ENCODE data around the gene ARHGAP24. TPM values are rescaled to one million over a fixed set of nuclear protein-coding genes. Genes with fewer than 3 reads are reported as not detected.

The ARHGAP24 gene
- total RNA-seq, 1 experiment from 2014 or later: 1.3 TPM

DNA sequence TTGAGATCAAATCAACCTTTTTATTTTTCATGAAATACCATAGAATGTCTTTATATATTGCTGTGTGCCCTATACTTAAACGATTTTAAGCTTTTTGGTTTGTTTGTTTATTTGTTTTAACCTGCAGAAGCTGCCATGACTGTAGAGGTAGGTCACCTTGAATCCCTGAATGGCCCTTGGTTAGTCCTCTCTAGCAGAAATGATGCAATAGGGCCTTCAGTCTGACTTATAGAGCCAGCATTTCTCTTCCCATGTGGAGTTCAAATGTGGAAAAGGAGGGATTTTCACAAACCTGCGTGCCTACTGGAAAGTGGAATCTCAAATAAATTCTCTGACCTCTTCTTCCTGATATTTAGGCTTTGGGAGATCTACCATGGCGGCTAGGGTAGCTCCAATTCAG, 557.0 kb downstream of the ARHGAP24 start:
- Histone ChIP-seq H3K9ac (ENCODE audit: low read length) (no peak overlapping the region), H3K36me3 (ENCODE audit: control insufficient read depth in 1 of 2, insufficient read depth in 2 of 2, low read length in 2 of 2) (no peaks in the 10 kb centered on the region), H3K4me1 (ENCODE audit: control insufficient read depth in 1 of 2, insufficient read depth in 2 of 2, low read length in 2 of 2) (peaks cover 0 to 3% of the 10 kb centered on the region in 2 experiments; a peak in 1 of 4 replicates), H4K20me1 (ENCODE audit: insufficient read depth) (no peaks in the 10 kb centered on the region), H3K9me3 (ENCODE audit: control insufficient read depth in 1 of 2, insufficient read depth in 1 of 2, low read depth in 1 of 2, low read length in 2 of 2) (no peaks in the 10 kb centered on the region), H3K27ac (ENCODE audit: low read depth, low read length) (no peak overlapping the region), H3K4me2 (ENCODE audit: low read length) (no peak overlapping the region), H2AFZ (ENCODE audit: low read depth, low read length, poor library complexity, severe bottlenecking) (no peak overlapping the region), H3K79me2 (ENCODE audit: insufficient read depth, low read length) (no peaks in the 10 kb centered on the region), H3K4me3 (replicated peaks in 1 of 2; ENCODE audit: low read depth in 1 of 2, low read length in 2 of 2) (no peak overlapping the region), H3K27me3 (ENCODE audit: insufficient read depth, low read length) (no peaks in the 10 kb centered on the region), H3K9me2 (ENCODE audit: insufficient read depth) (no peaks in the 10 kb centered on the region)
- ChIA-PET RAD21 (ENCODE audit: low non-redundant PET in 1 of 2, low total read pairs in 2 of 2, uncharacterized antibody in 2 of 2, unreplicated experiment in 2 of 2) (no interaction called here), POLR2A (no interaction called here), CTCF (no interaction called here)
- intact Hi-C loops (cut with micrococcal nuclease): no loop called here
- no TSS peak for BruUV-seq (replicated peaks)
- TF ChIP-seq SP1 (IDR thresholded peaks at IDR 0.05; ENCODE audit: low read depth) (no peak), ZFX (IDR thresholded peaks at IDR 0.05) (no peak), ZNF274 (IDR thresholded peaks at IDR 0.05; ENCODE audit: low read depth, low read length) (no peak), SRF (IDR thresholded peaks at IDR 0.05; ENCODE audit: low read depth) (no peak)
- ATAC-seq (no peak), DNase-seq (ENCODE audit: low read depth, low spot score) (no peak)

DNA sequence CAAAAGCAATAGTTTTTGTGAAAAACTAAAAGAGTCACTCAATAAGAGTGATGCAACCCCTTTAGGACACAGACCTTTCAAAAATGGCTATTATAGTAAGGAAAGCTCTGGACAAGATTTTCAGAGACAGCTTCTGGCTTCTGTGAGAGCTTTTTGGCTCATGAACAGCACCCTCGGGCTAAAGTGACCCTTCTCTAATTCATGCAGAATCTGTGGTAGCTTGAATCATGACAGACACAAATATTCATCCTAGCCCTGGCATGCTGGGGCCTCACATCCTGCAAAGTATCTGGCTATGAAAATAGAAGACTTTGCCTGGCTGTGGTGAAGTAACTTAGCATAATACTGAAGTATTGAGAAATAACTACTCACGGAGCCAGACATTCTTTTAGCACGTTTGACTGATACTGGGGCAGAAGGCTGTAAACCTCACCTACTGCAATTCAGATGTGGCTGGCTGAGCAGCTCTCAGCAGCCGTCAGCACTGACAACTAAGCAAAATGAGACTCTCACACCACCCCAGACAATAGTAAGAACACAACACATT, 557.6 kb downstream of the ARHGAP24 start:
- Histone ChIP-seq H3K36me3 (ENCODE audit: control insufficient read depth in 1 of 2, insufficient read depth in 2 of 2, low read length in 2 of 2) (no peaks in the 10 kb centered on the region), H2AFZ (ENCODE audit: low read depth, low read length, poor library complexity, severe bottlenecking) (no peak overlapping the region), H3K4me2 (ENCODE audit: low read length) (no peak overlapping the region), H3K9ac (ENCODE audit: low read length) (no peak overlapping the region), H3K27ac (ENCODE audit: low read depth, low read length) (no peak overlapping the region), H3K27me3 (ENCODE audit: insufficient read depth, low read length) (no peaks in the 10 kb centered on the region), H4K20me1 (ENCODE audit: insufficient read depth) (no peaks in the 10 kb centered on the region), H3K9me2 (ENCODE audit: insufficient read depth) (no peaks in the 10 kb centered on the region), H3K4me1 (ENCODE audit: control insufficient read depth in 1 of 2, insufficient read depth in 2 of 2, low read length in 2 of 2) (peaks cover 0 to 3% of the 10 kb centered on the region in 2 experiments; a peak in 1 of 4 replicates), H3K4me3 (replicated peaks in 1 of 2; ENCODE audit: low read depth in 1 of 2, low read length in 2 of 2) (no peak overlapping the region), H3K79me2 (ENCODE audit: insufficient read depth, low read length) (no peaks in the 10 kb centered on the region), H3K9me3 (ENCODE audit: control insufficient read depth in 1 of 2, insufficient read depth in 1 of 2, low read depth in 1 of 2, low read length in 2 of 2) (no peaks in the 10 kb centered on the region)
- no peak for TF ChIP-seq FOSL1 (IDR thresholded peaks at IDR 0.05; ENCODE audit: low read depth)
- no peak for TF ChIP-seq ELF1 (IDR thresholded peaks at IDR 0.05; ENCODE audit: borderline replicate concordance, low read depth)
- TF ChIP-seq RAD21 (IDR thresholded peaks at IDR 0.05; ENCODE audit: low read depth): no peak
- TF ChIP-seq, protein P1, sequence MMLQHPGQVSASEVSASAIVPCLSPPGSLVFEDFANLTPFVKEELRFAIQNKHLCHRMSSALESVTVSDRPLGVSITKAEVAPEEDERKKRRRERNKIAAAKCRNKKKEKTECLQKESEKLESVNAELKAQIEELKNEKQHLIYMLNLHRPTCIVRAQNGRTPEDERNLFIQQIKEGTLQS (IDR thresholded peaks at IDR 0.05): no peak
- TF ChIP-seq ZFX (IDR thresholded peaks at IDR 0.05): no peak
- no peak for TF ChIP-seq JUND (IDR thresholded peaks at IDR 0.05)
- TF ChIP-seq ZNF274 (IDR thresholded peaks at IDR 0.05; ENCODE audit: low read depth, low read length): no peak
- TF ChIP-seq TCF7L2 (IDR thresholded peaks at IDR 0.05; ENCODE audit: borderline replicate concordance, extremely low read depth, insufficient read depth, insufficient read length): no peak
- no peak for TF ChIP-seq CBX3 (IDR thresholded peaks at IDR 0.05; ENCODE audit: low read depth)
- no peak for TF ChIP-seq YY1 (IDR thresholded peaks at IDR 0.05; ENCODE audit: extremely low read depth, insufficient replicate concordance, low read depth, low read length)
- TF ChIP-seq, protein P2, sequence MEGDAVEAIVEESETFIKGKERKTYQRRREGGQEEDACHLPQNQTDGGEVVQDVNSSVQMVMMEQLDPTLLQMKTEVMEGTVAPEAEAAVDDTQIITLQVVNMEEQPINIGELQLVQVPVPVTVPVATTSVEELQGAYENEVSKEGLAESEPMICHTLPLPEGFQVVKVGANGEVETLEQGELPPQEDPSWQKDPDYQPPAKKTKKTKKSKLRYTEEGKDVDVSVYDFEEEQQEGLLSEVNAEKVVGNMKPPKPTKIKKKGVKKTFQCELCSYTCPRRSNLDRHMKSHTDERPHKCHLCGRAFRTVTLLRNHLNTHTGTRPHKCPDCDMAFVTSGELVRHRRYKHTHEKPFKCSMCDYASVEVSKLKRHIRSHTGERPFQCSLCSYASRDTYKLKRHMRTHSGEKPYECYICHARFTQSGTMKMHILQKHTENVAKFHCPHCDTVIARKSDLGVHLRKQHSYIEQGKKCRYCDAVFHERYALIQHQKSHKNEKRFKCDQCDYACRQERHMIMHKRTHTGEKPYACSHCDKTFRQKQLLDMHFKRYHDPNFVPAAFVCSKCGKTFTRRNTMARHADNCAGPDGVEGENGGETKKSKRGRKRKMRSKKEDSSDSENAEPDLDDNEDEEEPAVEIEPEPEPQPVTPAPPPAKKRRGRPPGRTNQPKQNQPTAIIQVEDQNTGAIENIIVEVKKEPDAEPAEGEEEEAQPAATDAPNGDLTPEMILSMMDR (IDR thresholded peaks at IDR 0.05 in 2 of 3, conservative IDR thresholded peaks at IDR 0.05 in 1 of 3; ENCODE audit: borderline replicate concordance in 1 of 3, insufficient read depth in 1 of 3, low read depth in 2 of 3, low read length in 2 of 3): no peak
- TF ChIP-seq SP1 (IDR thresholded peaks at IDR 0.05; ENCODE audit: low read depth): no peak
- no peak for TF ChIP-seq CEBPB (IDR thresholded peaks at IDR 0.05; ENCODE audit: low read depth)
- no peak for TF ChIP-seq POLR2AphosphoS5 (IDR thresholded peaks at IDR 0.05; ENCODE audit: low read depth, low read length)
- TF ChIP-seq, protein P3, sequence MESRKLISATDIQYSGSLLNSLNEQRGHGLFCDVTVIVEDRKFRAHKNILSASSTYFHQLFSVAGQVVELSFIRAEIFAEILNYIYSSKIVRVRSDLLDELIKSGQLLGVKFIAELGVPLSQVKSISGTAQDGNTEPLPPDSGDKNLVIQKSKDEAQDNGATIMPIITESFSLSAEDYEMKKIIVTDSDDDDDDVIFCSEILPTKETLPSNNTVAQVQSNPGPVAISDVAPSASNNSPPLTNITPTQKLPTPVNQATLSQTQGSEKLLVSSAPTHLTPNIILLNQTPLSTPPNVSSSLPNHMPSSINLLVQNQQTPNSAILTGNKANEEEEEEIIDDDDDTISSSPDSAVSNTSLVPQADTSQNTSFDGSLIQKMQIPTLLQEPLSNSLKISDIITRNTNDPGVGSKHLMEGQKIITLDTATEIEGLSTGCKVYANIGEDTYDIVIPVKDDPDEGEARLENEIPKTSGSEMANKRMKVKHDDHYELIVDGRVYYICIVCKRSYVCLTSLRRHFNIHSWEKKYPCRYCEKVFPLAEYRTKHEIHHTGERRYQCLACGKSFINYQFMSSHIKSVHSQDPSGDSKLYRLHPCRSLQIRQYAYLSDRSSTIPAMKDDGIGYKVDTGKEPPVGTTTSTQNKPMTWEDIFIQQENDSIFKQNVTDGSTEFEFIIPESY (IDR thresholded peaks at IDR 0.05; ENCODE audit: extremely low read depth, insufficient replicate concordance, low read length): no peak
- no peak for TF ChIP-seq POLR2A (IDR thresholded peaks at IDR 0.05; ENCODE audit: borderline replicate concordance, extremely low read depth, insufficient read depth, insufficient read length)
- no peak for TF ChIP-seq SRF (IDR thresholded peaks at IDR 0.05; ENCODE audit: low read depth)
- ChIA-PET POLR2A (no interaction called here), RAD21 (ENCODE audit: low non-redundant PET in 1 of 2, low total read pairs in 2 of 2, uncharacterized antibody in 2 of 2, unreplicated experiment in 2 of 2) (no interaction called here), CTCF (no interaction called here)
- ATAC-seq: no peak
- intact Hi-C loops (cut with micrococcal nuclease): no loop called here
- no TSS peak for BruUV-seq (replicated peaks)
- no peak for DNase-seq (ENCODE audit: low read depth, low spot score)
